ENCODE results near the gene MNX1. TPM values are rescaled to one million over a fixed set of nuclear protein-coding genes. Genes with fewer than 3 reads are reported as not detected.

Gene MNX1
- total RNA-seq, 2 experiments from 2014 or later = 4.4 to 4.7 TPM

DNA sequence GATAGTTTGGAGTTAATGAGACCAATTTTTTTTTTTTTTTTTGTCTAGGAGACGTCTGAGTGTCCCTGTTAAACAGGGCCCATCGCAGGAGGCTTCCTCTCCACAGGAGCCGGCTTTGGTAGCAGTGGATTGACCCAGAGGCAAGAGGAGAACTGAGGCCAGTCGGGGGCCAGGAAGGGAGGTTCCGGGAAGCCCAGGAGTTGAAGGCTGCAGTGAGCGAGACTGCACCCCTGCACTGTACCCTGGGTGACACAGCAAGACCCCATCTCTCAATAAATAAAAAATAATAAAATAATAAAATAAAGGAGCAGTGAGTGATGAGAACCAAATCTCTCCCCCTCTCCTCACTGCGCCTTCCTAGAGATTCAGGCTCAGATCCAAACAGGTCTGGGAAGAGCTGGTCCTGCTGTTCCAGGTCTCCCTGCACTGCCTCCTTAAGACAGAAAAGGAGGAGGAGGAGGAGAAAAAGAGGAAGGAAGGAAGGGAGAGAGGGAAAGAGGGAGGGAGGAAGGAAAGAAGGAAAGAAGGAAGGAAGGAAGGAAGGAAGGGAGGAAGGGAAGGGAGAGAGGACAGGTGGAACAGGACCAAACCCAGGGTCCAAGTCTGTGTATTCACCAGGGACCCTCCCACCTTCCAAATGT lies 3.5 kb downstream of the MNX1 start:
- POLR2A ChIA-PET = no interaction called here
- Histone ChIP-seq H3K79me2 (ENCODE audit: insufficient read depth, low read depth, low read length) (no peaks in the 10 kb centered on the region), H2AFZ (ENCODE audit: low read length) (no peak overlapping the region), H3K36me3 (ENCODE audit: insufficient read depth, low read length) (no peaks in the 10 kb centered on the region), H3K4me1 (ENCODE audit: insufficient read depth, low read length, poor library complexity, severe bottlenecking) (peaks cover 13% of the 10 kb centered on the region), H3K9me2 (ENCODE audit: insufficient read depth, low read length) (no peaks in the 10 kb centered on the region), H3K9me3 (ENCODE audit: low read length) (no peaks in the 10 kb centered on the region), H3K4me3 (ENCODE audit: low read depth, low read length, poor library complexity, severe bottlenecking) (no peak overlapping the region), H3K4me2 (ENCODE audit: low read length) (no peak overlapping the region), H4K20me1 (ENCODE audit: insufficient read depth, low read length) (no peaks in the 10 kb centered on the region; the same call in 1 of the 2 replicates), H3K27ac (ENCODE audit: low read depth, low read length, poor library complexity, severe bottlenecking) (no peak overlapping the region)
- TF ChIP-seq EZH2phosphoT487 (IDR thresholded peaks at IDR 0.05; ENCODE audit: borderline replicate concordance, low read depth, low read length) = no peak
- TF ChIP-seq, protein P1, sequence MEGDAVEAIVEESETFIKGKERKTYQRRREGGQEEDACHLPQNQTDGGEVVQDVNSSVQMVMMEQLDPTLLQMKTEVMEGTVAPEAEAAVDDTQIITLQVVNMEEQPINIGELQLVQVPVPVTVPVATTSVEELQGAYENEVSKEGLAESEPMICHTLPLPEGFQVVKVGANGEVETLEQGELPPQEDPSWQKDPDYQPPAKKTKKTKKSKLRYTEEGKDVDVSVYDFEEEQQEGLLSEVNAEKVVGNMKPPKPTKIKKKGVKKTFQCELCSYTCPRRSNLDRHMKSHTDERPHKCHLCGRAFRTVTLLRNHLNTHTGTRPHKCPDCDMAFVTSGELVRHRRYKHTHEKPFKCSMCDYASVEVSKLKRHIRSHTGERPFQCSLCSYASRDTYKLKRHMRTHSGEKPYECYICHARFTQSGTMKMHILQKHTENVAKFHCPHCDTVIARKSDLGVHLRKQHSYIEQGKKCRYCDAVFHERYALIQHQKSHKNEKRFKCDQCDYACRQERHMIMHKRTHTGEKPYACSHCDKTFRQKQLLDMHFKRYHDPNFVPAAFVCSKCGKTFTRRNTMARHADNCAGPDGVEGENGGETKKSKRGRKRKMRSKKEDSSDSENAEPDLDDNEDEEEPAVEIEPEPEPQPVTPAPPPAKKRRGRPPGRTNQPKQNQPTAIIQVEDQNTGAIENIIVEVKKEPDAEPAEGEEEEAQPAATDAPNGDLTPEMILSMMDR (conservative IDR thresholded peaks at IDR 0.05; ENCODE audit: low read length) = no peak
- BruUV-seq (replicated peaks) = no TSS peak
- no peak for DNase-seq (ENCODE audit: low spot score)
- CTCF ChIA-PET (ENCODE audit: unreplicated experiment) = no interaction called here
- intact Hi-C loops (cut with micrococcal nuclease; ENCODE audit: unreplicated experiment) = no loop called here

DNA sequence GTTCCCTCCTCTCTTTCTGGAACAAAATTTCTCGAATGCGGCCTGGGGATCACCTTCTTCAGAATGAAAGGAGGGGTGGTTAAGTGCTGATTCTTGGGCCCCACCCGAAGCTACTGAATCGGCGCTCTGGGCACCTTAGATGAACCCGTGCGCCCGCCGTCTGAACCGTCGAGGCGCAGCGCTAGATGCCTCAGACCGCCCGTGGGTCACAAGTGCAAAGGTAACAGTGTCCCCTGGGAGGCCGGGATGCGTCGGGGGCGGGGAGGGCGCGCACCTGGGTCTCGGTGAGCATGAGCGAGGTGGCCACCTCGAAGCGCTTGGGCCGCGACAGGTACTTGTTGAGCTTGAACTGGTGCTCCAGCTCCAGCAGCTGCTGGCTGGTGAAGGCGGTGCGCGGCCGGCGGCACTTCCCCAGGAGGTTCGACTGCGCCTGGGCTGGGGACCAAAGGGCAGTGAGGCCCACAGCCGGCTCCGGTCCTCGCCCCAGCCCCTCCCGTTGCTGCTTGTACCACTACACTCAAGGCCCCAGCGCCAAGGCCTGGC lies 4.2 kb downstream of the MNX1 start:
- Histone ChIP-seq H3K79me2 (ENCODE audit: insufficient read depth, low read depth, low read length) (no peaks in the 10 kb centered on the region), H4K20me1 (ENCODE audit: insufficient read depth, low read length) (no peaks in the 10 kb centered on the region; the same call in 1 of the 2 replicates), H3K9me3 (ENCODE audit: low read length) (no peaks in the 10 kb centered on the region), H2AFZ (ENCODE audit: low read length) (no peak overlapping the region), H3K36me3 (ENCODE audit: insufficient read depth, low read length) (no peaks in the 10 kb centered on the region), H3K4me2 (ENCODE audit: low read length) (no peak overlapping the region), H3K9me2 (ENCODE audit: insufficient read depth, low read length) (no peaks in the 10 kb centered on the region), H3K4me1 (ENCODE audit: insufficient read depth, low read length, poor library complexity, severe bottlenecking) (peaks cover 6% of the 10 kb centered on the region), H3K27ac (ENCODE audit: low read depth, low read length, poor library complexity, severe bottlenecking) (no peak overlapping the region), H3K4me3 (ENCODE audit: low read depth, low read length, poor library complexity, severe bottlenecking) (no peak overlapping the region)
- DNase-seq (ENCODE audit: low spot score) = no peak
- BruUV-seq (replicated peaks) = no TSS peak
- POLR2A ChIA-PET = interaction anchor here (0.7 kb wide), 1 partner anchor 107 kb away, joined by 5 read pairs; no protein-coding TSS in a partner anchor
- CTCF ChIA-PET (ENCODE audit: unreplicated experiment) = no interaction called here
- intact Hi-C loops (cut with micrococcal nuclease; ENCODE audit: unreplicated experiment) = no loop called here
- no peak for TF ChIP-seq EZH2phosphoT487 (IDR thresholded peaks at IDR 0.05; ENCODE audit: borderline replicate concordance, low read depth, low read length)
- TF ChIP-seq, protein P1 (conservative IDR thresholded peaks at IDR 0.05; ENCODE audit: low read length) = no peak

Data from OCI-LY7 (cell line).